Keratinocyte (primary cell): Measurements from ENCODE around the gene ACAN.

ENCODE experiments used
- CTCF ChIP-seq, 3 experiments: IDR thresholded peaks in 1 of 3; conservative IDR thresholded peaks in 1 of 3; optimal IDR thresholded peaks in 1 of 3; 2 replicates in 2 of 3; 3 replicates in 1 of 3; pipeline versions ENCODE3 to v1.5.1; 2011; ENCODE audit warnings: low read length in 3 of 3, mild to moderate bottlenecking in 3 of 3, moderate library complexity in 2 of 3, control low read depth in 1 of 3, inconsistent platforms in 1 of 3; ENCODE audit not compliant: insufficient read depth in 2 of 3; ENCODE audit errors: extremely low read depth in 1 of 3
- EZH2 ChIP-seq: IDR thresholded peaks from one replicate; pipeline ENCODE4 v1.6.1; 2012; ENCODE audit warnings: inconsistent platforms, mild to moderate bottlenecking, low read length, moderate library complexity

GRCh38 chr15:88858934-88859333 is 55.7 kb downstream of the ACAN start:
- TF ChIP-seq EZH2, result no peak
- TF ChIP-seq CTCF (optimal IDR thresholded peaks at IDR 0.05 in 1 of 3, IDR thresholded peaks at IDR 0.05 in 1 of 3, conservative IDR thresholded peaks at IDR 0.05 in 1 of 3; ENCODE audit: extremely low read depth in 1 of 3, insufficient read depth in 2 of 3, low read length in 3 of 3), result no peak
